Effector memory CD4-positive, alpha-beta T cell (primary cell): Measurements from ENCODE around the gene TMEM218.

Source experiments
- DNase-seq, 3 donors: peaks; one replicate each; pipeline ENCODE4 v3.0.0-alpha.2; 2020
- H3K27ac ChIP-seq: 2 replicates; pipeline ENCODE4 v1.7.0; 2013; ENCODE audit warnings: mild to moderate bottlenecking, low read length, moderate library complexity; ENCODE audit not compliant: insufficient read depth, poor library complexity, severe bottlenecking
- H3K27me3 ChIP-seq: replicated peaks from 2 replicates; pipeline ENCODE4 v1.7.0; 2013; ENCODE audit warnings: mild to moderate bottlenecking, low read length; ENCODE audit not compliant: insufficient read depth, control insufficient read depth, poor library complexity, severe bottlenecking
- H3K36me3 ChIP-seq: 2 replicates; pipeline ENCODE4 v1.7.0; 2013; ENCODE audit warnings: mild to moderate bottlenecking, low read length, moderate library complexity; ENCODE audit not compliant: control insufficient read depth, insufficient read depth
- H3K4me1 ChIP-seq: 2 replicates; pipeline ENCODE4 v1.7.0; 2013; ENCODE audit warnings: low read length, mild to moderate bottlenecking; ENCODE audit not compliant: control insufficient read depth, insufficient read depth, poor library complexity, severe bottlenecking
- H3K4me3 ChIP-seq: 2 replicates; pipeline ENCODE4 v1.7.0; 2013; ENCODE audit warnings: low read length, low read depth, mild to moderate bottlenecking; ENCODE audit not compliant: insufficient read depth, poor library complexity, severe bottlenecking
- H3K9me3 ChIP-seq: 2 replicates; pipeline ENCODE4 v1.7.0; 2013; ENCODE audit warnings: mild to moderate bottlenecking, low read length, moderate library complexity; ENCODE audit not compliant: control insufficient read depth

TMEM218 gene

DNA sequence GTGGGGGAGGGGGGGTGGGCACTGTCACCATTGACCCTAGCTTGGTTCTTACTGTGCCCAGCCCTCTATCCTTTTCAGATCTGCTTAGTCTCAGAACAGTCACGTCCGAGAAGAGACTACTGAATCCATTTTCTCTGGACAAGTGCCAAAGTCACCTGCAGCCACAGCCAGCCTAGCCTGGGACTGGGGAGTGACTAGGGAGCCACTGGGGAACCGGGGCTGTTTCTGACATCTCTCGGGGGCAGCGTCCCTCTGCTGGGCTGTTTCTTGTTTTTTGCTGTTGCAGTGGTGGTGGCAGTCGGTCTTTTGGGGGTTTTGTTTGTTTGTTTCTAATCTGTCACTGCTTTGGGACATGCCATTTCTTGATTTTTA lies 39.6 kb downstream of the TMEM218 start:
- DNase-seq: no peak
- Histone ChIP-seq H3K27ac (no peak overlapping the region), H3K36me3 (no peaks in the 10 kb centered on the region), H3K27me3 (no peaks in the 10 kb centered on the region), H3K4me3 (no peak overlapping the region), H3K4me1 (no peaks in the 10 kb centered on the region), H3K9me3 (no peaks in the 10 kb centered on the region)

DNA sequence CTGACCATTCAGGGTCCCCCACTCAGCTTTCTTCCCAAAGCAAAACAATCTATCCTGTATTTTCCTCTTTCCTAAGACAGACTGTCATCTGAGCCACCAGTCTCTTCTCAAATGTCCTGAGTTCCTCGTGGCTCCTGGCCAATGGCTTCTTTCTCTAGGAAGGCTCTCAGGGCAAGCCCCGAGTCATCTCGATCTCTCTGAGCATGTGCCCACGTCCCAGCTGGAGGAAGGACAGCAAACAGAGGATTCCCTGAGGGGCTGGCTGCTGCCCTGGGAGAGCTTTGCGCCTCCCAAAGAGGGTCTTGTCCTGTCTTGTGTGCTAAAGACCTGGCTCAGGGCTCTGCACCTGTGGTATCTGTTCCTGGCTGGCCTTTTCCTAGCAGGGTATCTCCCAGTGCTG lies 40.0 kb downstream of the TMEM218 start:
- no peak for DNase-seq
- H3K4me1 ChIP-seq: no peaks in the 10 kb centered on the region
- no peak overlapping the region for H3K27ac ChIP-seq
- H3K9me3 ChIP-seq: no peaks in the 10 kb centered on the region
- no peak overlapping the region for H3K4me3 ChIP-seq
- no peaks in the 10 kb centered on the region for H3K36me3 ChIP-seq
- H3K27me3 ChIP-seq: no peaks in the 10 kb centered on the region

DNA sequence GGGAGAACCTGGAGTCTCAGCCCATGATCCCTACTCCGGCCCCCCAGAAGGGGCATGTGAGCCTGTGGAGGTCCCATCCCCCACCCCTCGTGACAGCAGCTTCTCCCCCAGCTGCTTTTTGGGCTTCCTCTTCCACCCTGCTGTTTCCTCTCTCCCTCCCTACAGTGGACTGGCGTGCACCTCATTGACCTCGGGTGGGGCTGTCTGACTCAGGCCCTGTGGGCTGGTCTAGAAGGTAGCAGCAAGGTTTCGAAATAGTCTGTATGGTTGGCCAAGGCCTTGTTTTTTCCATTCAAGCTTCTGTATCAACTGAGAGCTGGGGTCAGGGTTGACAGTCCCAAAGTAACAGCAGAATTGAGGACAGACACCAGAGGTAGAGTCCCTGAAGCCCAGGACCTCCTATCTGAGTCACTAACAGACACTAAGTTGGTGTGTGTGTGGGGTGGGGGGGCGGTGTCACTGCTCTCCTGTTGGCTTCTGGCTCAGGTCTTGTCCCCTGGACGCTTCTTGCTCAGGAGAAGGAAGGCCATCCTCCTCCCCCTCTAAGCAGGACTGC lies 40.6 kb downstream of the TMEM218 start:
- no peak for DNase-seq
- no peaks in the 10 kb centered on the region for H3K36me3 ChIP-seq
- no peaks in the 10 kb centered on the region for H3K27me3 ChIP-seq
- no peak overlapping the region for H3K4me3 ChIP-seq
- H3K27ac ChIP-seq: no peak overlapping the region
- no peaks in the 10 kb centered on the region for H3K4me1 ChIP-seq
- no peaks in the 10 kb centered on the region for H3K9me3 ChIP-seq

DNA sequence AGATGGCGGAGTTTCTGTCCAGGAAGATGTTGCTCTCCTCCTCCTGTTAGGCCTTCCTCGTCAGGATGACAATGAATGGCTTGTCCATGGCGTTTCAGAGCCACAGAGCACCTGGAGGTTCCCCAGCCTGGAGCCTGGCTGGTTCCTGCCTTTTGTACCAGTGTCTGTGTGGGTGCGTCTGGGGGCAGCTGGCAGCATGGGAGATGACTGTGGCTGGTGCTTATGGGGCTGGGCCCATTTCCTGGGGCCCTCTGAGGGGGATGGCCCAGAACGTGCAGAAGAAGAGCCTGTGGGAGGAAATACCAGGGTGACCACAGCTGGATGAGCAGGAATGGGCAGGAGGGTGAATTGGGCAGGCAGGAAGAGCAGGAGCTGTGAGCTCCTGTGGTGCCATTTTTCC lies 41.6 kb downstream of the TMEM218 start:
- DNase-seq: no peak
- Histone ChIP-seq H3K9me3 (no peaks in the 10 kb centered on the region), H3K36me3 (no peaks in the 10 kb centered on the region), H3K4me3 (no peak overlapping the region), H3K27me3 (no peaks in the 10 kb centered on the region), H3K27ac (no peak overlapping the region), H3K4me1 (no peaks in the 10 kb centered on the region)

DNA sequence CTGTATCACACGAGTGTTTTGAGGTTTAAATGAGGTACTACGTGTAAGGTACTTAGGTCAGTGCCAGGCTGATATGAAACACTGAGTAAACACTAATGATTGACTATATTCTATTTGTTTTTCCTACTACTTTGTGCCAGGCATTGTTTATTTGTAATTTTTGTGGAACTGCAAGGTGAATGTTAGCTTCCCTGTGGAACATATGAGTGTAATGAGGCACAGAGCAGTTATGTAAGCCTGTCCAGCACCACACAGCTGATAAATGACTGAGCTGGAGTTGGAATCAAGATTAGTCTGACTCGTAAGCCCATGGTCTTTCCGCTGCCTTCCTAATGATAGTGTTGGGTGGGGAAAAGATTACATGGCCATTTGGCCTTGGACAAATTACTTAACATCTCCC lies 42.4 kb downstream of the TMEM218 start:
- no peaks in the 10 kb centered on the region for H3K4me1 ChIP-seq
- H3K27me3 ChIP-seq: peaks cover 7% of the 10 kb centered on the region
- H3K27ac ChIP-seq: no peak overlapping the region
- H3K9me3 ChIP-seq: no peaks in the 10 kb centered on the region
- no peak for DNase-seq
- no peak overlapping the region for H3K4me3 ChIP-seq
- H3K36me3 ChIP-seq: no peaks in the 10 kb centered on the region

DNA sequence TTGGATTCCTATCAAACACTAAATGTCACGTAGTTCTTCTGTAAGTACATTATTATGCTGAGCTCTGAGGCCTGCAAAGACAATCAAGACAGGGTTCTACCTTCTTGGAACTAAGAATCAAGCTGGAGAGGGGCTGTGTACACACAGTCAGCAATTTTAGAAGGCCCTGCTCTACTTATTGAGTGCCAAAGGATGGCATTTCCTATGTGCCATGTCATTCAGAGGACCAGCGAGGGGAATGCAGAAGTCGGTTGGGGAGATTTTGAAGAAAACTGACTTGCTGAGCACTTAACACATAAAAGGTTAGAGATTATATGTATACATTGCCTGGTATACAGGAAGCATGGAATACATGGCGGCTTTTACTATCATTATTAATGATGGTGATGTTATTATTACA lies 43.1 kb downstream of the TMEM218 start:
- Histone ChIP-seq H3K9me3 (no peaks in the 10 kb centered on the region), H3K27ac (no peak overlapping the region), H3K4me1 (peaks cover 5% of the 10 kb centered on the region), H3K4me3 (no peak overlapping the region), H3K36me3 (no peaks in the 10 kb centered on the region), H3K27me3 (peaks cover 7% of the 10 kb centered on the region)
- DNase-seq: no peak

DNA sequence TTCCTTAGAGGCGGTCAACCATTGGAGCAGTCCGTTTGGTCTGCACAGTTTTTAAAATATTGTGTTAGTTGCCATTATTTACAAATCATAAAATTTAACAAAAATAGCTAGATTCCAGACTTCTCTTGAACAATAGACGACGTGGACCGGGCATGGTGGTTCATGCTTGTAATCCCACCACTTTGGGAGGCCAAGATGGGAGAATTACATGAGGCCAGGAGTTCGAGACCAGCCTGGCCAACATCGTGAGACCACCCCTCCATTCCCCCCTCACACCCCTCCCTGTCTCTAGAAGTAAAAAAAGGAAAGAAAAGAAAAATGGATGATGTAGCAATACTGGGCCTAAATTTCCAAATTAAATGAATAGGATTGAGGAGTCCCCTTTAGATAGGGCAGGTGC lies 47.4 kb downstream of the TMEM218 start:
- no peak for DNase-seq
- Histone ChIP-seq H3K36me3 (no peaks in the 10 kb centered on the region), H3K27me3 (peaks cover 10% of the 10 kb centered on the region), H3K9me3 (no peaks in the 10 kb centered on the region), H3K4me1 (peaks cover 7% of the 10 kb centered on the region), H3K27ac (no peak overlapping the region), H3K4me3 (no peak overlapping the region)

DNA sequence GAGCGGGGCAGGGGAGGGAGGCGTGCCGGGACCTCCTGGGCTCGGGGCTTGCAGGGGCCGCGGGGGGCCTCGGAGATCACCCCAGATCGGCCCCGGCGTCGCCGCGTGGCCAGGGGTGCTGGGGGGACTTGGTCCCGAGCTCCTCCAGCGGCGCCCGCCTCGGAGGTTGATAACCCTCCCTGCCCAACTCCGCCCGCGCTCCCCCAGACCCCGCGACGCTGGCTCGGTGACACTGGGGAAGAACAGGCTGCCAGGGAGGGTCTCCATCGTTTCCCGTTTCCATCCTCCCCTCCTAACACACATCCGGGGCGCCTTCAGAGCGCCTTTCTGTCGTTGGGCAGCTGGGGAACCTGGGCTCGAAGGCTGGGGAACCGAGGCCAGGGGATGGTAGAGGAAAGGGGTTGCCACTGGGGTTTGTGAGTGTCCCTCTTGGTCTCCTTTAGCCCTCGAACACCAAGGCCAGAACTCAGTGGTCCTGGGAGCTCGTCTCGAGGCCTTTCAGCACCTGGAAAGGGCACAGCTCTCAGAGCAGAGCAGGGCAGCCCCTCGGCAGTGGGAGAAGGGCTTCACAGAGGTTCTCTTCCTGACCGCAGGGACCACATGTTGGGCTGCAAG lies 47.9 kb downstream of the TMEM218 start:
- peaks cover 7% of the 10 kb centered on the region for H3K4me1 ChIP-seq
- H3K27me3 ChIP-seq: peaks cover 10% of the 10 kb centered on the region
- no peak overlapping the region for H3K27ac ChIP-seq
- H3K36me3 ChIP-seq: no peaks in the 10 kb centered on the region
- DNase-seq: no peak
- no peaks in the 10 kb centered on the region for H3K9me3 ChIP-seq
- H3K4me3 ChIP-seq: peak overlapping the region; percentile 73

DNA sequence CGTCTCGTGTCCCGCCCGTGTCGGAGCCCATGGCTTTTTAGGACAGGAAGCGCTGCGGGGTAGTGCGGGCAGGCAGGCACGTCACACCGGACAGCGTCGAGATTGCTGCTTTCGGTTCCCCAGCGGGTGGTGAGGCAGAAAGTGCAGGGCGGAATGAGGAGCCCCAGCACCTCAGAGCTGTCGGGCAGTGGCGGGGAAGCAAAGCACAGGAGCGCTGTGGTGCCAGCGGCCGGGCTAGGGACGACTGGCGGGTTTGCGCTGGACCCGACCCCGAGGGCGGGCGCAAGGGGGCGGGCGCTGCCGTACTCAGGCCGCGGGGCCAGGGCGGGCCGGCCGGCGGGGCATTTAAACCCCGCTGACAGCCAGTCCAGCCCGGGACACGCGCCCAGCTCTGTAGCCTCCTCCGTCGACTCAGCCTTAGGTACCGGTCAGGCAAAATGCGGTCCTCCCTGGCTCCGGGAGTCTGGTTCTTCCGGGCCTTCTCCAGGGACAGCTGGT lies 48.4 kb downstream of the TMEM218 start, which contains the start of gene SLC37A2:
SLC37A2 (plus strand) TSS at position 375 of the 498 bp plus-strand sequence; CDS start at position 438, 63 bp downstream.
- peaks cover 10% of the 10 kb centered on the region for H3K27me3 ChIP-seq
- H3K36me3 ChIP-seq: no peaks in the 10 kb centered on the region

DNA sequence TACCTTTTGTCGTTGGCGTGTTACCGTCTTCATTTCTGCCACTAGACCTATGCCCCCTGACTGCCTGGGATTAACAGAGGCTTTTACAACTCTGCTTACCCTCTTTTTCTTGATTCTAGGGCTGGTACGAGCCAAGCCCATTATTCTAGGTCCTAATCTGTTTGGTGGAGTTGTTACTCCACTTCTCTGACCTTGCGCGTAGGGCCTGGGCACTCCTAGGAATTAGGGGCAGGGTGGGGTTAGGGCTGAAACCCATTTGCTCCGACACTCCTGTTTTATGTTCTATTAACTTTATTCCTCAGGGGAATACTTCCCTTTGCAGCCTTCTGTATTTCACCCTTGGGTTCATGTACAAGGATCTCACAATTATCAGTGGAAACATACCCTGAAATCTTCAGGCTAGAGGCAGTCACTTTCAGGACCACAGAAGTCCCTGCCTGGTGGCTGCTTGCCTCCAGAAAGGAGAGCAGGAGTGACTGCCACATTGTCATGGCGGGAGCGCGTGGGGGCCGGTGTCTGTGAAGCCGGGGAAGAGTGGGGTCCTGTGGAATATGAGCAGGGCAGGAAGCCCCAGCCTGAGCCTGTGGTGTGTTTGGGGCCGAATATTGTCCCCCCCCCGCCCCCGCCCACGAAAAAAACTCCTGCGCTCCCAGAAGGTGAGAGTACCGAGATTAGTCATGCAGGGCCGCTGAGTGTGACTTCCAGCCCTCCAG lies 49.1 kb downstream of the TMEM218 start:
- H3K9me3 ChIP-seq: no peaks in the 10 kb centered on the region
- peaks cover 7% of the 10 kb centered on the region for H3K4me1 ChIP-seq
- no peaks in the 10 kb centered on the region for H3K36me3 ChIP-seq
- peaks cover 10% of the 10 kb centered on the region for H3K27me3 ChIP-seq
- H3K27ac ChIP-seq: no peak overlapping the region
- H3K4me3 ChIP-seq: peak overlapping the region; percentile 73
- no peak for DNase-seq

More for the DNA sequence above, 48.4 kb downstream of the TMEM218 start, which contains the start of gene SLC37A2:
- peaks cover 7% of the 10 kb centered on the region for H3K4me1 ChIP-seq
- H3K9me3 ChIP-seq: no peaks in the 10 kb centered on the region
- H3K27ac ChIP-seq: no peak within 1 kb of the TSS
- peak in 2 of 3 donors; percentile 7 to 30 for DNase-seq
- peak within 1 kb of the TSS; percentile 73 for H3K4me3 ChIP-seq
